Measurements from ENCODE around the gene ZBTB16.

Gene ZBTB16

DNA sequence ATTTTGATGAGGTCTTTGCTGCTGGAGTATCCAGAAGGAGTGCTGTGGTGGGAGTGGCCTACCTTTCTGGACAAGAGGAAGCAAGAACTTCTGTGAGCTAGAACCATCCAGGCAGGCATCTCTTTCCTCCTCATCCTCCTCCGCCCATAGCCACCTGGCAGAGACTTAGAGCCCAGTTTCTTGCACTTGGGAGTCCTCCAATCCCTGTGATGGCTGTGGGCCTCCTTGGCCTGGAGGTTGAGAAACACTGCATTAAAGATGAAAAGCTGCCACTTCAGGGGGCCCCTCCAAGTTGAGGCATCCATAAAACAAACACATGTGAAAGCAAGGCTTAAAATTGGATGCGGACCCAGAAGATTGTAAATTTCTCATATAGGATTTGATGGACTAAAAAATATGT, 110.3 kb downstream of the ZBTB16 start:
- peak overlapping the region; percentile 98 for H3K27ac ChIP-seq
- TF ChIP-seq ZFX (IDR thresholded peaks at IDR 0.05; ENCODE audit: borderline replicate concordance) = no peak
- TF ChIP-seq, protein P1, sequence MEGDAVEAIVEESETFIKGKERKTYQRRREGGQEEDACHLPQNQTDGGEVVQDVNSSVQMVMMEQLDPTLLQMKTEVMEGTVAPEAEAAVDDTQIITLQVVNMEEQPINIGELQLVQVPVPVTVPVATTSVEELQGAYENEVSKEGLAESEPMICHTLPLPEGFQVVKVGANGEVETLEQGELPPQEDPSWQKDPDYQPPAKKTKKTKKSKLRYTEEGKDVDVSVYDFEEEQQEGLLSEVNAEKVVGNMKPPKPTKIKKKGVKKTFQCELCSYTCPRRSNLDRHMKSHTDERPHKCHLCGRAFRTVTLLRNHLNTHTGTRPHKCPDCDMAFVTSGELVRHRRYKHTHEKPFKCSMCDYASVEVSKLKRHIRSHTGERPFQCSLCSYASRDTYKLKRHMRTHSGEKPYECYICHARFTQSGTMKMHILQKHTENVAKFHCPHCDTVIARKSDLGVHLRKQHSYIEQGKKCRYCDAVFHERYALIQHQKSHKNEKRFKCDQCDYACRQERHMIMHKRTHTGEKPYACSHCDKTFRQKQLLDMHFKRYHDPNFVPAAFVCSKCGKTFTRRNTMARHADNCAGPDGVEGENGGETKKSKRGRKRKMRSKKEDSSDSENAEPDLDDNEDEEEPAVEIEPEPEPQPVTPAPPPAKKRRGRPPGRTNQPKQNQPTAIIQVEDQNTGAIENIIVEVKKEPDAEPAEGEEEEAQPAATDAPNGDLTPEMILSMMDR (IDR thresholded peaks at IDR 0.05) = no peak

DNA sequence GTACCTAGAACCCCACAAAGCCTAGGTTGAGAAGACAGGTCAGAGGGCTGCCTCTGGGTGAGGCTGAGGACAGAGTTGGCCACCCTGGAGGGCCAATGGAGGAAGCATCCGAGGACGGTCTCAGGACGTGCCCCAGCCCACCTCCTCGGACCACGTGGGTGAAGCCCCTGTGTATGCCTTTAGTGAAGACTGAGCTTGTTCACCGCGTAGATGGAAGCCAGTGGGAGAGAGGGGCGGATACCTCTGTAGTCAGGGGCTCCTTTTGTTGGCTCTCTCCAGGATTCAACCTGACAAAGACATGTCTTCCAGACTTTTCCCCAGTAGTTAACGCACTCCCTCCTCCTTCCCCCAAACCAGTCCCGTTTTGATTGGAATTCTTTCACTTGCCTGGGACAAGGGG, 110.7 kb downstream of the ZBTB16 start:
- peak overlapping the region; percentile 98 for H3K27ac ChIP-seq
- TF ChIP-seq, protein P1 (IDR thresholded peaks at IDR 0.05) = no peak
- TF ChIP-seq ZFX (IDR thresholded peaks at IDR 0.05; ENCODE audit: borderline replicate concordance) = no peak

DNA sequence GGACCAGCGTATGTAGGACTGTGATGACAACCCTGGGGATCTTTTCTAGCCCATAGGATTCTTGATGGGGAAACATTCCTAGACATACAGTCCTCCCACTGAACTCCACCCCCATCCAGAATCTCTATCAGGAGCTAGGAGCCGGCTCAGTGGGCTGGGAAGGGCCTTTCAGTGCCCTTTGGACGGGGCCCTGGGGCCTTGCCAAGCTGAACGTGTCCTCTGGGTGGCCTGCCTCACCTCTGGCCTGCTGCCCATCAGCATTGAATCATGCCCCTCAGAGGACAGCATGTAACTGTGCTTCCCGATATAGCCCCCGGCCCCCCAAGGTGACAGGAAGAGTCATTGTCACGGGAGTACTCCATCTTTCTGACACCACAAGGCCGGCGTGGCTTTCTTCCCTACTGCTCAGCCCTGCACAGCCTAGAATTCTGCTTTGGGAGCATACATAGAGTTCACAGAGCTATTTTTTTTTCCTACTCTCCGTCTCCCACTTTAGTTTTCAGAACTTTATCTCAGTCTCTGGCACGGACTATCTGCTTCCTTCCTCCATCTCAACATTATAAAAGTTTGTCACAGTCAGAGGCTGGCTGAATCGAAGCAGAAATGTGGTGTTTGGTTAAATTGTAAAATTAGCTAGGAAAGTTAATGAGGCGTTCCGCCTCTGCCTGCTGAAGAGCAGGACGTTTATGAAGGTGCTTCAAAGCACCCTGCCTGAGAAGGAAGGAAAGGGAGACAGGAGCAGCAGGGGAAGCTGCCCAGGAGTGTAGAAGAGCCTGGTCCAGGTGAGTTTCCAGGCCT, 111.9 kb downstream of the ZBTB16 start:
- H3K27ac ChIP-seq = peak overlapping the region; percentile 98
- TF ChIP-seq, protein P1 (IDR thresholded peaks at IDR 0.05) = no peak
- TF ChIP-seq ZFX (IDR thresholded peaks at IDR 0.05; ENCODE audit: borderline replicate concordance) = no peak

DNA sequence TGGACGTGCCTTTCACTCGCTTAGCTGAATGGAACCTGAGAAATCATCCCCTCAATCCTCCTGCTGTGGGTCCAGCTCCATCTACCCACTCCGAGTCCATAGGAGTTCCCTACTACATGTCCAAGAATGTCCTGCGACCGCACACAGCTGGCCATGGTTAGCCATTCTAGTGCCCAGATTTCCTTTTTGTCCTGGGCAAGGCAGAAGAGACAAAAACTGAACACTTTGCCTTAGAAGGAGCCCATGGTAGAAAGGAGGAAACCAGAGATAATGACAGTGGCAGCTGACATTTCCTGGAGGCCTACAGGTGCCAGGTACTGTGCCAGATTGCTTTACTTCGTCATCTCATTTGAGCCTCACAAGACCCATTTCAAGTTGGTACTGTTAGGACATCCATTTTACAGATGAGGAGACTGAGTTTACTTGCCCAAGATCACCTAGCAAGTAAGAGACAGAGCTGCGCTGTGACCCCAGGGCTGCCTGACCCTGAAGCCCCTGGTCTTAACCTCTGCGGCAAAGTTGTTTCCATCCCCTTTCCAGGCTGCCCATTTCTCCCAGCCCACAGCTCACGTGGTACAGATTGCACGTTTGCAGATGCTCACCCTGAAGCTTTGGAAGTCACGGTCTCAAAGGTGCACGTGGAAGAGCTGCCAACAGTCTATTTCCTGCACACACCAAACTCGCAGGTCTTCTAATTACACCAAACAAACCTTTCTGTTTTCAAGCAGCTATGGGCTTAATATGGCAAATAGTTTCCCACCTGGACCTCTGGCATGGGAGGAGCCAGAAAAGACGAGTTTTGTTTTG, 112.7 kb downstream of the ZBTB16 start:
- no peak for TF ChIP-seq ZFX (IDR thresholded peaks at IDR 0.05; ENCODE audit: borderline replicate concordance)
- TF ChIP-seq, protein P1 (IDR thresholded peaks at IDR 0.05) = no peak
- peak overlapping the region; percentile 98 for H3K27ac ChIP-seq

DNA sequence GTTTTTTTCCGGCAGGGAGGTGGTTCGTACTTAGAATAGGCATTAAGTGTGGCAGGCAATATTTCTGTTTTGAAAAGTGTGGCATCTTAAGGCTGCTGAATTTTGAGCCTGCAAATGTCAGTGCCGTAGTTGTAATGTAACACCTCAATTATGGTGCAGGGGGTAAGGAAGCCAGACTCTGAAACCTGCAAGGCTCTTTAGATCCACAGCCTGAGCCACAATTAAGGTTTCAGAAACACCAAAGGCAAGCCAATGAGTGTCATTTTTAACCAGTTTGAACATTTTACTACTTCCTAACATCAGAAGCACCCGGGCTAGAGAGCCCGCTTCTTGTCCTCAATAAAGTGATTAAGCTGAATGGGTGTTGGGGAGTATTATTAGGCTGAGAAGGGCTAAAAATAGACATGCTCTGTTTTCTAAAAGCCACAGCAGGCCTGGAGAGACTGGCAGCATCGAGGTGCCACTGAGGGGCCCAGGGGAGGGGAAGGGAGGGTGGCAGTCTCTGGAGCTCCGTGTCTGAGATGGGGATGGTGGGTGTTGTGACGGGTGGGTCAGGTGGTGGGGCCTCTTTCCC, 113.4 kb downstream of the ZBTB16 start:
- no peak for TF ChIP-seq ZFX (IDR thresholded peaks at IDR 0.05; ENCODE audit: borderline replicate concordance)
- TF ChIP-seq, protein P1 (IDR thresholded peaks at IDR 0.05) = no peak
- H3K27ac ChIP-seq = peak overlapping the region; percentile 98

DNA sequence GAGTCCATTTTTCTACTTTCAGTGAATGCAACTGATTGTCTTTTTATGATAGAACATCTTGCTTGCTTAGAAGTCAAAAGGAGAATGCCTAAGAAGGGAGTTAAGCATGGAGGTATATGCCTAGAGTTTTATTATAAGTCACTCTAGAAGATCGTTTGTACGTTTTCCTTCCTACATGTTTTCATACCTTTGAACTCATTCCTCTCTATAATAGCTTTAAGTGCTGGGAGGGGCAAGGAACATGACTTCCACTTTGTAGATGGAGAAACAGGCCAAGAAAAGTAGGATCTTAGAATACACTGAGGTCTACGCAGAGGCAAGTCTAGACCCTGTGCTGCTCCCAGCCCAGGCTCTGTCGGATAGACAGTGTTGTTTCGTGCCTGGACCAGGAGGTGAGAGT, 114.3 kb downstream of the ZBTB16 start:
- TF ChIP-seq, protein P1 (IDR thresholded peaks at IDR 0.05) = no peak
- no peak for TF ChIP-seq ZFX (IDR thresholded peaks at IDR 0.05; ENCODE audit: borderline replicate concordance)
- peak overlapping the region; percentile 98 for H3K27ac ChIP-seq
